Measurements from ENCODE around the gene SLC2A4. TPM values are rescaled to one million over a fixed set of nuclear protein-coding genes. Genes with fewer than 3 reads are reported as not detected.

Gene SLC2A4
- total and polyA plus RNA-seq, 2 donors from 2014 or later = 2.8 to 4.2 TPM

- Histone ChIP-seq H3K36me3 (ENCODE audit: control insufficient read depth in 2 of 3, insufficient read depth in 3 of 3, low read length in 3 of 3) (peaks cover 0 to 8% (median 7%) of the 10 kb centered on the region in 3 donors), H3K27me3 (ENCODE audit: control insufficient read depth, insufficient read depth, low read length) (no peaks in the 10 kb centered on the region), H3K4me3 (ENCODE audit: low read length in 3 of 3) (peak overlapping the region; percentile 33 to 74 (median 53)), H3K4me1 (ENCODE audit: control insufficient read depth in 2 of 3, insufficient read depth in 2 of 3, low read depth in 1 of 3, low read length in 3 of 3) (peaks cover 0 to 21% (median 3%) of the 10 kb centered on the region in 3 donors), H3K9me3 (ENCODE audit: control insufficient read depth in 2 of 3, insufficient read depth in 1 of 3, low read length in 3 of 3) (no peaks in the 10 kb centered on the region), H3K9ac (ENCODE audit: low read length in 3 of 3) (peak overlapping the region in 2 of 3 donors; percentile 41 to 91), H3K27ac (ENCODE audit: low read depth in 2 of 2, low read length in 2 of 2) (peak overlapping the region; percentile 89)
- TF ChIP-seq CTCF (IDR thresholded peaks at IDR 0.05; ENCODE audit: borderline replicate concordance, extremely low read depth, insufficient read depth) = no peak
- DNase-seq (peak; percentile 60 to 94 (median 77)), FAIRE-seq (no peak)
- intact Hi-C loops (cut with DNase I) = no loop called here
Measured at GRCh38 chr17:7260651-7261378, 20.7 kb upstream of the SLC2A4 start.

GRCh38 chr17:7261379-7262191, 19.9 kb upstream of the SLC2A4 start:
- DNase-seq (peak in 2 of 5 donors; percentile 26 to 66), FAIRE-seq (no peak)
- Histone ChIP-seq H3K9ac (ENCODE audit: low read length in 3 of 3) (peak overlapping the region; percentile 8 to 96 (median 20)), H3K36me3 (ENCODE audit: control insufficient read depth in 2 of 3, insufficient read depth in 3 of 3, low read length in 3 of 3) (peaks cover 0 to 8% (median 4%) of the 10 kb centered on the region in 3 donors), H3K27ac (ENCODE audit: low read depth in 2 of 2, low read length in 2 of 2) (peak overlapping the region; percentile 89), H3K4me1 (ENCODE audit: control insufficient read depth in 2 of 3, insufficient read depth in 2 of 3, low read depth in 1 of 3, low read length in 3 of 3) (peaks cover 0 to 21% (median 3%) of the 10 kb centered on the region in 3 donors), H3K27me3 (ENCODE audit: control insufficient read depth, insufficient read depth, low read length) (no peaks in the 10 kb centered on the region), H3K9me3 (ENCODE audit: control insufficient read depth in 2 of 3, insufficient read depth in 1 of 3, low read length in 3 of 3) (no peaks in the 10 kb centered on the region), H3K4me3 (ENCODE audit: low read length in 3 of 3) (peak overlapping the region; percentile 57 to 74 (median 68))
- no peak for TF ChIP-seq CTCF (IDR thresholded peaks at IDR 0.05; ENCODE audit: borderline replicate concordance, extremely low read depth, insufficient read depth)
- intact Hi-C loops (cut with DNase I) = no loop called here

- H3K27me3 ChIP-seq (ENCODE audit: control insufficient read depth, insufficient read depth, low read length) = no peaks in the 10 kb centered on the region
- H3K27ac ChIP-seq (ENCODE audit: low read depth in 2 of 2, low read length in 2 of 2) = peak within 1 kb of the TSS; percentile 89
- H3K4me3 ChIP-seq (ENCODE audit: low read length in 3 of 3) = peak within 1 kb of the TSS; percentile 68 to 74 (median 72)
- no peak for TF ChIP-seq CTCF (IDR thresholded peaks at IDR 0.05; ENCODE audit: borderline replicate concordance, extremely low read depth, insufficient read depth)
- H3K9ac ChIP-seq (ENCODE audit: low read length in 3 of 3) = peak within 1 kb of the TSS; percentile 46 to 96 (median 49)
- H3K36me3 ChIP-seq (ENCODE audit: control insufficient read depth in 2 of 3, insufficient read depth in 3 of 3, low read length in 3 of 3) = peaks cover 0 to 2% (median 2%) of the 10 kb centered on the region in 3 donors
- peaks cover 0 to 21% (median 3%) of the 10 kb centered on the region in 3 donors for H3K4me1 ChIP-seq (ENCODE audit: control insufficient read depth in 2 of 3, insufficient read depth in 2 of 3, low read depth in 1 of 3, low read length in 3 of 3)
- peak; percentile 86 to 97 (median 91) for DNase-seq
- intact Hi-C loops (cut with DNase I) = no loop called here
- no peak for FAIRE-seq
- H3K9me3 ChIP-seq (ENCODE audit: control insufficient read depth in 2 of 3, insufficient read depth in 1 of 3, low read length in 3 of 3) = no peaks in the 10 kb centered on the region
Measured at GRCh38 chr17:7262192-7262934, 19.2 kb upstream of the SLC2A4 start, which contains the start of gene CLDN7. Gene CLDN7 (minus strand): TSS chr17:7262478. CDS start chr17:7262043, 435 bp downstream.

All from kidney (tissue), 14 donors.